ENCODE measurements around the gene NAAA. TPM values are rescaled to one million over a fixed set of nuclear protein-coding genes. Genes with fewer than 3 reads are reported as not detected.

Gene NAAA
- total RNA-seq, 1 experiment from 2014 or later, result 8.9 TPM

GRCh38 chr4:75891611-75892010 is 49.2 kb downstream of the NAAA start:
- Mint-ChIP-seq H3K36me3 (ENCODE audit: insufficient read depth, unreplicated experiment) (no peaks in the 10 kb centered on the region), H3K27me3 (ENCODE audit: insufficient read depth, unreplicated experiment) (peaks cover 20% of the 10 kb centered on the region), H3K27ac (ENCODE audit: low read depth, unreplicated experiment) (no peak overlapping the region), H3K4me3 (ENCODE audit: unreplicated experiment) (no peak overlapping the region), H3K9me3 (ENCODE audit: unreplicated experiment) (no peaks in the 10 kb centered on the region), H3K4me1 (ENCODE audit: insufficient read depth, unreplicated experiment) (peaks cover 6% of the 10 kb centered on the region)
- CTCF ChIA-PET, result interaction anchor here (0.6 to 5.8 kb wide), 3 partner anchors 14 to 23 kb away, joined by 3 to 50 read pairs (median 4); no protein-coding TSS in a partner anchor
- DNase-seq (ENCODE audit: unreplicated experiment), result no peak
- intact Hi-C loops (cut with micrococcal nuclease), result no loop called here
- BruUV-seq (replicated peaks), result no TSS peak
- POLR2A ChIA-PET, result no interaction called here
- no peak for TF ChIP-seq CTCF (IDR thresholded peaks at IDR 0.05; ENCODE audit: unreplicated experiment)

DNA sequence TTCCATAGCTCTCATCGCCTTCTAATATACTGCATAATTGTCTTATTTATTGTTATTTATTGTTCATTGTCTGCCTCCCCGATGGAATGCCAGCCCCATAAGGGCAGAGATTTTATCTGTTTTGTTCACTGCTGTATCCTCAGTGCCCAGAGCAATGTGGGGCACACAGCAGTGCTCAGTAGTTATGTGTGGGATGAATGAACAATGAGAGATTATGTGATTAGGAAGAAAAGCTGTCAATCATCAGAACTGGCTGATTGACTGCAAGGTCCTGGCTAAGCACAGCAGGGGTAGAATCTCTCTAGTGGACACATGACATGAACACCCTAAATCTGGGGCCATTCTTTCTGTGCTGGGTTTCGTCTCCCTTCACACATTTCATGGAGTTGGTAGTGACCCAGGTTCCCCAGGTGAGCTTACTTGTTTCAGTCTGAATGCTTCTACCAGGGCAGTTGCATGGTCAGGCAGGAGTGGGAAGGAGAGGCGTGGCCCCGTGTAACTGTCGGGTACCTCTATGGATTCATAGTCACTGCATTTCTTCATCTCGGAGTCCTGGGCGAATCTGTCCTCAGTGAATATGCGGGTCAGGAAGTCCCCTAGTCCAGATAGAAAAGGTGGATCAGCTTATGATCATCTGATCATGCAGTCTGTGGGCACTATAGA is 51.1 kb downstream of the NAAA start:
- H3K27me3 Mint-ChIP-seq (ENCODE audit: insufficient read depth, unreplicated experiment), result peaks cover 20% of the 10 kb centered on the region
- no peak for TF ChIP-seq CTCF (IDR thresholded peaks at IDR 0.05; ENCODE audit: unreplicated experiment)
- H3K36me3 Mint-ChIP-seq (ENCODE audit: insufficient read depth, unreplicated experiment), result no peaks in the 10 kb centered on the region
- POLR2A ChIA-PET, result interaction anchor here (0.8 kb wide), 1 partner anchor 259 kb away, joined by 4 read pairs; the partner anchor contains the start of gene NUP54
- peaks cover 6% of the 10 kb centered on the region for H3K4me1 Mint-ChIP-seq (ENCODE audit: insufficient read depth, unreplicated experiment)
- CTCF ChIA-PET, result no interaction called here
- no peaks in the 10 kb centered on the region for H3K9me3 Mint-ChIP-seq (ENCODE audit: unreplicated experiment)
- BruUV-seq (replicated peaks), result no TSS peak
- intact Hi-C loops (cut with micrococcal nuclease), result no loop called here
- H3K27ac Mint-ChIP-seq (ENCODE audit: low read depth, unreplicated experiment), result no peak overlapping the region
- DNase-seq (ENCODE audit: unreplicated experiment), result no peak
- H3K4me3 Mint-ChIP-seq (ENCODE audit: unreplicated experiment), result no peak overlapping the region

DNA sequence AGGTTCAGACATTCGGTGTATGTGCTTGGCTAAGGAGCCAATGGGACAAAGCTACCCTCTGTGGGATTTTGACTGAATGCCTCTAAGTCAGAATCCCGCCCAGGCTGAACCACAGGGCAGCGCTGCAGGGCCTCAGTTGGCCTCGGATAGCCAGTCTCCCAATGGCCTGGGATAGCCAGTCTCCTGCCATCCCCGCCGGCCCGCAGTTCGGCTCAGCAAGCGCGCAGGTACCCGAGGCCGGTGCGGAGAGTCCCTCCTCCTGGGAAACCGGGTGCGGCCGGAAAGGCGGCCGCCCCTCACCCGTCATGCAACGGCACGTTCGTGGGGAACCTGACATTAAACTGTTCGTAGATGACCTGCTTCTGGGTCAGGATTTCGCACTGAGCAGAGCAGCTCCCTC is 54.7 kb downstream of the NAAA start:
- no peak overlapping the region for H3K4me3 Mint-ChIP-seq (ENCODE audit: unreplicated experiment)
- ChIA-PET CTCF (interaction anchor here (0.6 to 2.0 kb wide), 2 partner anchors 9 to 156 kb away, joined by 5 to 11 read pairs; no protein-coding TSS in a partner anchor), POLR2A (no interaction called here)
- no peaks in the 10 kb centered on the region for H3K36me3 Mint-ChIP-seq (ENCODE audit: insufficient read depth, unreplicated experiment)
- intact Hi-C loops (cut with micrococcal nuclease), result no loop called here
- H3K27ac Mint-ChIP-seq (ENCODE audit: low read depth, unreplicated experiment), result no peak overlapping the region
- TF ChIP-seq CTCF (IDR thresholded peaks at IDR 0.05; ENCODE audit: unreplicated experiment), result no peak
- H3K9me3 Mint-ChIP-seq (ENCODE audit: unreplicated experiment), result no peaks in the 10 kb centered on the region
- DNase-seq (ENCODE audit: unreplicated experiment), result no peak
- peaks cover 20% of the 10 kb centered on the region for H3K27me3 Mint-ChIP-seq (ENCODE audit: insufficient read depth, unreplicated experiment)
- H3K4me1 Mint-ChIP-seq (ENCODE audit: insufficient read depth, unreplicated experiment), result peaks cover 6% of the 10 kb centered on the region
- no TSS peak for BruUV-seq (replicated peaks)

DNA sequence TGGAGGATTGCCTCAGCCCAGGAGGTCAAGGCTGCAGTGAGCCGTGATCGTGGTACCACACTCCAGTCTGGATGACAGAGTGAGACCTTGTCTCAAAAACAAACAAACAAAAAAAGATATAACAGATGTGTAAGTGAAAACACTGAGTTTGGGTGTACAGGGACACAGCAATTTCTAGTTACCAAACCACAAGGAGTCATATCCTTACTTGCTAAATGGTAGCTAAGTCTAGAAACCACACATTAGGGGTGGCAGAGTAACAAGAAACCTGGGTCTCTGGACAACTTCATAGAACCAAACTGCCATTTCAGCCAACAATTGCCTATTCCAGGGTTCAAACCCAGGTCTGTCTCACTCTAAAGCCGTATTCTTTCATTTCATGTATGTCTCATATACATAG is 59.3 kb downstream of the NAAA start:
- H3K4me3 Mint-ChIP-seq (ENCODE audit: unreplicated experiment), result no peak overlapping the region
- H3K4me1 Mint-ChIP-seq (ENCODE audit: insufficient read depth, unreplicated experiment), result no peaks in the 10 kb centered on the region
- intact Hi-C loops (cut with micrococcal nuclease), result no loop called here
- no peak for DNase-seq (ENCODE audit: unreplicated experiment)
- H3K27me3 Mint-ChIP-seq (ENCODE audit: insufficient read depth, unreplicated experiment), result peaks cover 28% of the 10 kb centered on the region
- ChIA-PET CTCF (interaction anchor here (0.6 to 2.0 kb wide), 2 partner anchors 15 to 207 kb away, joined by 4 to 12 read pairs; no protein-coding TSS in a partner anchor), POLR2A (no interaction called here)
- no peak overlapping the region for H3K27ac Mint-ChIP-seq (ENCODE audit: low read depth, unreplicated experiment)
- no peak for TF ChIP-seq CTCF (IDR thresholded peaks at IDR 0.05; ENCODE audit: unreplicated experiment)
- no peaks in the 10 kb centered on the region for H3K9me3 Mint-ChIP-seq (ENCODE audit: unreplicated experiment)
- no peaks in the 10 kb centered on the region for H3K36me3 Mint-ChIP-seq (ENCODE audit: insufficient read depth, unreplicated experiment)
- BruUV-seq (replicated peaks), result no TSS peak
